WTC11 (cell line): Measurements from ENCODE around the gene FANCI.

Source experiments
- AFF4 ChIP-seq: sonication (generic); formaldehyde crosslinking; IDR thresholded peaks from 2 replicates; pipeline ENCODE4 v1.8.1; 2023; ENCODE audit warnings: mild to moderate bottlenecking, missing genetic modification reagents, borderline replicate concordance
- USF1 ChIP-seq: sonication (generic); formaldehyde crosslinking; IDR thresholded peaks from 2 replicates; pipeline ENCODE4 v1.8.0; 2022; ENCODE audit warnings: mild to moderate bottlenecking, missing genetic modification reagents
- ZNF232 ChIP-seq: sonication (generic); formaldehyde crosslinking; IDR thresholded peaks from 2 replicates; pipeline ENCODE4 v1.8.0; 2022; ENCODE audit warnings: mild to moderate bottlenecking, missing genetic modification reagents
- TF ChIP-seq, protein P1 (sequence below): fragments of 200-600 bp; IDR thresholded peaks from 2 replicates; pipeline ENCODE4 v1.8.0; 2022; ENCODE audit warnings: antibody characterized with exemption

- TF ChIP-seq, protein P1, sequence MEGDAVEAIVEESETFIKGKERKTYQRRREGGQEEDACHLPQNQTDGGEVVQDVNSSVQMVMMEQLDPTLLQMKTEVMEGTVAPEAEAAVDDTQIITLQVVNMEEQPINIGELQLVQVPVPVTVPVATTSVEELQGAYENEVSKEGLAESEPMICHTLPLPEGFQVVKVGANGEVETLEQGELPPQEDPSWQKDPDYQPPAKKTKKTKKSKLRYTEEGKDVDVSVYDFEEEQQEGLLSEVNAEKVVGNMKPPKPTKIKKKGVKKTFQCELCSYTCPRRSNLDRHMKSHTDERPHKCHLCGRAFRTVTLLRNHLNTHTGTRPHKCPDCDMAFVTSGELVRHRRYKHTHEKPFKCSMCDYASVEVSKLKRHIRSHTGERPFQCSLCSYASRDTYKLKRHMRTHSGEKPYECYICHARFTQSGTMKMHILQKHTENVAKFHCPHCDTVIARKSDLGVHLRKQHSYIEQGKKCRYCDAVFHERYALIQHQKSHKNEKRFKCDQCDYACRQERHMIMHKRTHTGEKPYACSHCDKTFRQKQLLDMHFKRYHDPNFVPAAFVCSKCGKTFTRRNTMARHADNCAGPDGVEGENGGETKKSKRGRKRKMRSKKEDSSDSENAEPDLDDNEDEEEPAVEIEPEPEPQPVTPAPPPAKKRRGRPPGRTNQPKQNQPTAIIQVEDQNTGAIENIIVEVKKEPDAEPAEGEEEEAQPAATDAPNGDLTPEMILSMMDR = no peak
- TF ChIP-seq AFF4 (CRISPR knock-in tag) (no peak), USF1 (no peak), ZNF232 (CRISPR knock-in tag) (no peak)
These were observed 25.9 kb upstream of the FANCI start for GRCh38 chr15:89217686-89218376.
